ENCODE results near the gene NLN. TPM values are rescaled to one million over a fixed set of nuclear protein-coding genes. Genes with fewer than 3 reads are reported as not detected.

Gene NLN
- total and polyA plus RNA-seq, 9 of the 15 experiments (the other 6 are each of a cell fraction or from before 2014, with no cell fraction given), result 6.9 to 45.2 (median 28.8) TPM

GRCh38 chr5:65819215-65819904, 97.4 kb downstream of the NLN start:
- in situ Hi-C loops (cut with MboI) (no loop called here), intact Hi-C loops (cut with micrococcal nuclease) (no loop called here)
- no peak overlapping the region for H3K4me2 ChIP-seq (ENCODE audit: insufficient read depth, low read length)
- FAIRE-seq, result no peak
- H3K27me3 ChIP-seq (ENCODE audit: control insufficient read depth in 2 of 2, insufficient read depth in 2 of 2, low read length in 2 of 2), result no peaks in the 10 kb centered on the region
- no peak for TF ChIP-seq EZH2 (IDR thresholded peaks at IDR 0.05; ENCODE audit: borderline replicate concordance, low read depth, low read length)
- TF ChIP-seq RBM25 (IDR thresholded peaks at IDR 0.05; ENCODE audit: low read depth, low read length, severe bottlenecking), result peak; percentile 82
- TF ChIP-seq HSF4 (CRISPR knock-in tag; IDR thresholded peaks at IDR 0.05; ENCODE audit: borderline replicate concordance), result no peak
- no peak overlapping the region for H2AFZ ChIP-seq (ENCODE audit: low read depth, low read length)
- WGBS (ENCODE audit: insufficient coverage, low coverage, missing lambda C conversion rate), result 71% methylated on average over 3 of the region's 3 CpGs
- H3K9ac ChIP-seq (ENCODE audit: insufficient read depth in 1 of 2, low read depth in 2 of 2, low read length in 2 of 2), result no peak overlapping the region
- H3K9me1 ChIP-seq (ENCODE audit: control insufficient read depth, insufficient read depth, low read length), result no peaks in the 10 kb centered on the region
- no peaks in the 10 kb centered on the region for H3K79me2 ChIP-seq (ENCODE audit: control insufficient read depth, insufficient read depth, low read length)
- no peak overlapping the region for H3K27ac ChIP-seq (ENCODE audit: extremely low read depth, low read depth, low read length)
- H3K36me3 ChIP-seq (ENCODE audit: control insufficient read depth, insufficient read depth, low read length), result peaks cover 21% of the 10 kb centered on the region; the same call in 2 of the 3 replicates
- CTCF ChIA-PET (ENCODE audit: low intra/inter-chr PET ratio), result no interaction called here
- no TSS peak for BruUV-seq (replicated peaks)
- POLR2A ChIA-PET, result no interaction called here
- no peaks in the 10 kb centered on the region for H4K20me1 ChIP-seq (replicated peaks; ENCODE audit: control insufficient read depth, insufficient read depth, low read length)
- H3K4me3 ChIP-seq, result no peak overlapping the region
- H3K9me3 ChIP-seq (replicated peaks; ENCODE audit: control insufficient read depth, insufficient read depth, low read depth, low read length), result no peaks in the 10 kb centered on the region
- no peak for ATAC-seq
- DNase-seq (ENCODE audit: extremely low read depth in 1 of 4, low spot score in 3 of 4), result no peak
- no peaks in the 10 kb centered on the region for H3K4me1 ChIP-seq (replicated peaks in 1 of 2; ENCODE audit: control insufficient read depth in 2 of 2, insufficient read depth in 2 of 2, low read length in 2 of 2)

- intact Hi-C loops (cut with micrococcal nuclease), result no loop called here
- BruUV-seq (replicated peaks), result no TSS peak
- no peaks in the 10 kb centered on the region for H4K20me1 ChIP-seq (replicated peaks; ENCODE audit: control insufficient read depth, insufficient read depth, low read length)
- in situ Hi-C loops (cut with MboI), result no loop called here
- H3K4me1 ChIP-seq (replicated peaks in 1 of 2; ENCODE audit: control insufficient read depth in 2 of 2, insufficient read depth in 2 of 2, low read length in 2 of 2), result no peaks in the 10 kb centered on the region
- no peaks in the 10 kb centered on the region for H3K9me1 ChIP-seq (ENCODE audit: control insufficient read depth, insufficient read depth, low read length)
- CTCF ChIA-PET (ENCODE audit: low intra/inter-chr PET ratio), result no interaction called here
- no peak overlapping the region for H3K9ac ChIP-seq (ENCODE audit: insufficient read depth in 1 of 2, low read depth in 2 of 2, low read length in 2 of 2)
- H3K27ac ChIP-seq (ENCODE audit: extremely low read depth, low read depth, low read length), result no peak overlapping the region
- no peak overlapping the region for H3K4me2 ChIP-seq (ENCODE audit: insufficient read depth, low read length)
- H3K4me3 ChIP-seq, result no peak overlapping the region
- no peak for FAIRE-seq
- no peaks in the 10 kb centered on the region for H3K9me3 ChIP-seq (replicated peaks; ENCODE audit: control insufficient read depth, insufficient read depth, low read depth, low read length)
- no peaks in the 10 kb centered on the region for H3K27me3 ChIP-seq (ENCODE audit: control insufficient read depth in 2 of 2, insufficient read depth in 2 of 2, low read length in 2 of 2)
- no peak overlapping the region for H2AFZ ChIP-seq (ENCODE audit: low read depth, low read length)
- POLR2A ChIA-PET, result no interaction called here
- H3K79me2 ChIP-seq (ENCODE audit: control insufficient read depth, insufficient read depth, low read length), result no peaks in the 10 kb centered on the region
- DNase-seq (ENCODE audit: extremely low read depth in 1 of 4, low spot score in 3 of 4), result no peak
- peaks cover 19% of the 10 kb centered on the region; the same call in 2 of the 3 replicates for H3K36me3 ChIP-seq (ENCODE audit: control insufficient read depth, insufficient read depth, low read length)
- no peak for ATAC-seq
- TF ChIP-seq NCOA1 (IDR thresholded peaks at IDR 0.05; ENCODE audit: low read depth) (no peak), ZNF324 (CRISPR knock-in tag; IDR thresholded peaks at IDR 0.05) (no peak), ILK (tag; IDR thresholded peaks at IDR 0.05; ENCODE audit: borderline replicate concordance, low read depth) (no peak), NELFE (IDR thresholded peaks at IDR 0.05; ENCODE audit: insufficient read depth, insufficient read length) (no peak), E2F5 (CRISPR knock-in tag; IDR thresholded peaks at IDR 0.05) (no peak), CBX3 (IDR thresholded peaks at IDR 0.05; ENCODE audit: borderline replicate concordance in 1 of 2, low read length in 2 of 2) (no peak), SRSF1 (IDR thresholded peaks at IDR 0.05; ENCODE audit: low read depth, low read length) (no peak), RBM14 (IDR thresholded peaks at IDR 0.05; ENCODE audit: borderline replicate concordance, insufficient read depth, low read depth, low read length) (no peak), HBP1 (CRISPR knock-in tag; IDR thresholded peaks at IDR 0.05) (no peak), NFXL1 (CRISPR knock-in tag; IDR thresholded peaks at IDR 0.05) (no peak)
These were observed 97.9 kb downstream of the NLN start for GRCh38 chr5:65819905-65820240.
